NOMO-1 (cell line): ENCODE data around the gene SLAMF8.

Experiments
- DNase-seq, 2 experiments: peaks; one replicate each; lab custom pipeline; 2025; ENCODE audit not compliant: unreplicated experiment in 2 of 2; lab: John Stamatoyannopoulos, UW

SLAMF8 gene

DNA sequence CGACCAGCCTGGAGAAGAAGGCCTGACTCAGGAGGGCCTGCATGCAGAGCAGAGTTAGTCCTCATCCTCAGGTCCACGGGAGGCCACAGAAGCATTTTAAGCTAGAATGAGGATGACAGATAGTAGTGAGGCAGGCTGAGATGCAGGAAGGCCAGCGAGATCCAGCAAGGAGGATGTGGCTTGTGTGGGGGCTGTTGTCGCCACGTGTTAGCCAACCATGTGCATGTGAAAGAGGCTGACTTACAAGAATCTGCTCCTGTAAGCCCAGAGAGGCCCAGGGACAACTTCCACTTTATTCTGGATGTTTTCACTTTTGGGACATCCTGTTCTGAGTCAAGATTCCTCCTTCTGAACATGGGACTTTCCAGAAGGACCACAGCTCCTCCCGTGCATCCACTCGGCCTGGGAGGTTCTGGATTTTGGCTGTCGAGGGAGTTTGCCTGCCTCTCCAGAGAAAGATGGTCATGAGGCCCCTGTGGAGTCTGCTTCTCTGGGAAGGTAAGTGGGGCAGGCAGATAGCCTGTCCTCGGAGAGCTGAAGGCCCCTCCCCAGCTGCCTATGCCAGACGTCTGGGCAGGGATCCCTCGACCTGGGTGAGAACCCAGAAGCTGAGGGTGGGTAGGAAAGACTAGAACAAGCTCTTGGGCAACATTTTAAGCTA is at the start of gene SLAMF8:
TSS of gene SLAMF8 (plus strand) at position 433 of the 661 bp plus-strand sequence. CDS start at position 459, 26 bp downstream.
- DNase-seq = no peak

GRCh38 chr1:159778266-159778665 is 48.4 kb upstream of the SLAMF8 start:
- DNase-seq = no peak

GRCh38 chr1:159779403-159779851 is 47.2 kb upstream of the SLAMF8 start:
- no peak for DNase-seq

DNA sequence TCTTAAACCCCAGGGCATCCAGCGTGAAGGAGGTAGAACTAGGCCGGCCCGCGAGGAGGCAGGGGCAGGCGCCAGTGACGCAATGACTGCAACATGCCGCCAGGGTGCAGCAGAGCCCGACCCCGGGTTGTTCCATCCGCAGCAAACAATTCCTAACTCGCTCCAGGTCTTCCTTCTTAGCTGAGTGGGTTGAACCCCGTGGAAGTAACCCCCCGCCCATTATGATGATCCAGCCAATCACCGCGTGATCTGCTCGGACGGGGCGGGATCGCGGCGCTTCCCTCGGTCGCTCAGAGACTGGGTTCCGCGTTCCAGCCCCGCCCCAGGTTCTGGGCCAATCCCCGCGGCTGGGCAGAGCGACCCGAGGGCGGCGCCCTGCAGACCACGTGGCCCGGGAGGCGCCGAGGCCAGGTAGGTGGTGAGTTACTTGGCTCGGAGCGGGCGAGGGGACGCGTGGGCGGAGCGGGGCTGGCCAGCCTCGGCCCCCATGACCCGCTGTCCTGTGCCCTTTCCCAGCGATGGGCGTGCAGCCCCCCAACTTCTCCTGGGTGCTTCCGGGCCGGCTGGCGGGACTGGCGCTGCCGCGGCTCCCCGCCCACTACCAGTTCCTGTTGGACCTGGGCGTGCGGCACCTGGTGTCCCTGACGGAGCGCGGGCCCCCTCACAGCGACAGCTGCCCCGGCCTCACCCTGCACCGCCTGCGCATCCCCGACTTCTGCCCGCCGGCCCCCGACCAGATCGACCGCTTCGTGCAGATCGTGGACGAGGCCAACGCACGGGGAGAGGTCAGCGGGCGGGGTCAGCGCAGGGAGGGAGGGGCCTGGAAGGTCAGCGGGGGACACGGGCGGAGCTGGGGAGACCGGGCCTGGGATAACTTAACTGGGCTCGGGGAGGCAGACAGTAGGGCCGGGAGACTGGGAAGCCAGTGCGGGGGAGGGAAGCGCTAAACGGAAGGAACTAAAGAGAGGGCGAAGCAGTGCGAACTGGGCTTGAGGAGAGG is 45.8 kb upstream of the SLAMF8 start, which contains the start of gene DUSP23:
TSS of gene DUSP23 (plus strand) at position 380 of the 1,000 bp plus-strand sequence. CDS start at position 519, 139 bp downstream.
- peak; percentile 97 to 98 for DNase-seq

- DNase-seq = no peak
Observed at GRCh38 chr1:159781992-159782391, 44.7 kb upstream of the SLAMF8 start.

DNA sequence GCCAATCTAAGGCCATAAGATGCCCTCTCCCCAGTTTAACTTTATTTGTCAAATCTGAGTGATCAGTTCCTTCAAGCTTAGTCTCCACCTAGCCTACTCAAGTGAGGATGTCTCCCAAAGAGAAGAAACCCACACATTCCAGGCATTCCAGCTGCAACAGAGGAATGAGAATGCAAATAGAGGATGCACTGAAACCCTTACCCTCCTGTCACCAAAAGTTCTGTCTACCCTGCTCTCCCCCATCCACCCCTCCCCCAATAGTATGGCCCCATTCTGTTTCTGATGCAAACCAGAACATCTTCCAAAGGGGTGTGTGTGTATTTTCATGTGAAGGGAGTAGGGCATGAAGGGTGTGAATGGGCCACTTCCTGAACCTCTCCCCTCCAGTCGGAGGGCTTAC is 42.9 kb upstream of the SLAMF8 start:
- DNase-seq = no peak

DNA sequence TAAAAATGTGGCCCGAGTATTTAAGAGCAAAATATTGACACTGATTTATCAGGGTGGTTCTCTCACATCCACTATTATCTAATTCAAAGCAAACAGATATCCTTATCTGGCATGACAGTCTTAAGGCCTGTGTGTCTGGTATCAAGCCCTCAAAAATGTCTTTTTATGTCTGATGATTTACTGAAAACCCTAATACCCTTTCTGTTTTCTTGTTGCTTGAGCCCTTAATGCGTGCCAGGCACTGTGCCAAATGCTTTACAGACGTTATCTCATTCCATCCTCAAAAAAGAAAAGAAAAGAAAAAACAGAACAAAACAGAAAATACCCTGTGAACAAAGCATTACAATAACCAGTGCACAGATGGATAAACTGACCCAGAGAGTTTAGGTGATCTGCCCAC is 40.2 kb upstream of the SLAMF8 start:
- no peak for DNase-seq

GRCh38 chr1:159786966-159787365 is 39.7 kb upstream of the SLAMF8 start:
- DNase-seq = no peak

DNA sequence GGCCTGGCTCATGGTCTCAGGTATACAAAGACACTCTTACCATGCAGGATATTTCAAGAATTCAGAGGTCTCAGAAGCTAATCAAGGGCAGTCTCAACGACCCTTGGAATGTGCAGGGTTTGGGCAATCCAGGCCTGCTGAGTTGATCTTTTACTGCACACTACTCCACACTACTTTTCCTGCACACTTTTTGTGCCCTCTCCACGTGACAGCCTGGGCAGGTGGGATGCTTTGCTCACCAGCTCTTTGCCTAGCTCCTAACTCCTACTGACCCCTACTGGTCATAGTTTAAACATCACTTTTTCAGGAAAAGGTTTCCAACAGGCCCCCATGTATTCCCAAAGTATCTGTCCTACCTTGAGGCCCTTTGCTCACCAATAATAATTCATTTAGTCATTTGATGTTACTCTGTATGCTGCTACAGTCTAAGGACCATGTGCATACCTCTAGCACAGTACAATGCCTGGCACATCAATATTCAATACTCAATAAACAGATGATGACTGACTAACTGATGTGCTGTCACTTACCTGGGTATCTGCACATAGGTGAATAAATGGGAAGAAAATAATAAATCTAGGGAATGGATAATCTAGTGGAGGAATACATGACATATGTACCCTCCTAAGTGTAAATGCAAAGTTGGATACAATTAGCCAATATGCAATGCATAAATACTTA is 36.3 kb upstream of the SLAMF8 start:
- DNase-seq = no peak

DNA sequence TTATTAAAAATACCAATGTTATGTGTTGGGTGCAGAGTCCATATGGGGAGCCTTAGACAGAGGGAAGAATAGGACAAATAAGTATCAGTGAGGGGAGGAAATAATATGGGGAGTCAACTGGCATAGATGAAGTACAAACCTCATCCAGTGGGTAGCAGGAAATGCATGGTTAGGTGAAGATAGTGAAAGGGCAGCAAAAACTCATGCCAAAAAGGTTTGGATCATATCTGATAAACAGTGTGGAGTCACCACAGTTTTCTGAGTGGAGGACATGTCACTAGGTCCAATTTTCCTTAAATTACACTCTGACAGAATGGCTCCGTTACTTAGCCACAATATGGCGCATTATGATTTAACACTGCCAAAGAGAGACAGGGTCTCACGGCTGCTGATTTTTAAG is 35.6 kb upstream of the SLAMF8 start:
- no peak for DNase-seq

DNA sequence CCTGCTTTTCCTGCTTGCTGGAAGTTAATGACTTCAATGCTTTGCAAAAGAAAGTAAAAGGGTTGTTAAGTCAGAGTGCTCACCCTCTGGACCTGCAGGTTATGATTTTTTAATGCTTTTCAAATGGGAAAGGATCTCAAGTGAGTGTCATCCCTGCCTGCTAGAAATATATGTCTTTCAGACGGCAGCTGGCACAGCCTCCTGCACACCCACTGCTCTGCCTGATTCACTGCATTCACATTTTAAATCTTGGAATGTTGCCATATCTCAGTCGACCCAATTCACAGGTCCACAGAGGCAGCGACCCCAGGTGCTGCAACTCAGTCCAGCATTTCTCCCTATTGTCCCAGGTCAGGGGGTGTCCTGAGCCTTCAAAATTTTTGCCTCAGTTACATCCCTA is 35.2 kb upstream of the SLAMF8 start:
- DNase-seq = no peak

DNA sequence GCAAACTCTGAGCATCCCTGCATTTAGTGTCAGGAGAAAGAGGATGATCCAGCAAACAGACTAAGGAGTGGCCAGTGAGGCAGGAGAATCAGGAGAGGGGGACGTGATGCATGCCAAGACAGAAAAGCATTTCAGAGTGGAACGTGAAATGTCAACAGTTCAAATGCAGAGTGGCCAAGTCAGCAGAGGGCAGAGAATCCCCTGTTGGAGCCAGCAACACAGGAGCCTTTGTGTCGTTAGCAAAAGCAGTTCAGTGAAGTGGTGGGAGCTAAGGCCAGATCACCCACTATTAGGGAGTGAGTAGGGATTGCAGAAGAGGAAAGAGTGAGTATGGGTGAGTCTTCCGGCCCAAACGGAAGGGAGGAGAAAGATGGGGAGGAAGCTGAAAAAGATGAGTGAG is 31.1 kb upstream of the SLAMF8 start:
- no peak for DNase-seq

DNA sequence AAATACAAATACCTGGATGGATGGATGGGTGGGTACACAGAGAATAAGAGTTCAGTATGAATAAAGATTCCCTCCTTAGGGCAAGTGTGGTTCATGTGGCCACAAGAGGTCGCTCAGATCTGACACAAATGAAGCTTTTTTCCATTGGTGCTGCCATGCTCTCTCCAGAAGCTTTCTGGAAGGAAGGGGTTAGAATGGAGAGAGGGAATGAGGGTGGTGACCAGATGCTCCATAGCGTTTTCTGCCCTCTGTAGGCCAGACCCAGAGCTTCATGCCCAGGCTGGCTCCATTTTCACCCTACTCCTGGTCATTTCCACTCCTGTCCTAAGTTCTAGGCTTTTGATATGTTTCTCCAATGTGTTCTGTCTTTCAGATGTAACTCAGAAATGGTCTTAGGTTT is 27.8 kb upstream of the SLAMF8 start:
- peak in 1 of 2 experiments; percentile 44 for DNase-seq

DNA sequence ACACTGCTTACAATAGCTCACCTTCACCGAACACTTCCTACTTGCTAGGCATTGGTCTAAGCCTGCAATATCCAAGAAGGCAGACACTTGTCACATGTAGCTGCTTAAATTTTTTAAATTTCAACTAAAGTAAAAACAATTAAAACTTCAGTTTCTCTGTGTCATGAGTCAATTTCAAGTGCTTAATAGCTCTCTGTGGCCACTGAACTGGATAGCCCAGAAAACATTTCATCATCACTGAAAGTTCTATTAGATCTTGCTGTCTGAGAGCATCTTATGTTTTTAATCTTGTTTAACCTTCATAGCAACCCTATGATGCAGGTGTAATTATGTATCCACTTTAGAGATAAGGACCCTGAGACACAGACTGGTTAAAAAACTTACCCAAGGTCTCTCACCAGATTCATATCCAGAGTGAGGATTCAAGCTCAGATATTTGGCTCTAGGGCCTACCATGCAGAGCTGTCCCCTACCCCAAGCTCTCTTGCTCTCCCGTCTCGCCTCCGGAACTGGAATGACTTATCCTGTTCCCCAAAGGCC is 27.2 kb upstream of the SLAMF8 start:
- DNase-seq = peak in 1 of 2 experiments; percentile 8

DNA sequence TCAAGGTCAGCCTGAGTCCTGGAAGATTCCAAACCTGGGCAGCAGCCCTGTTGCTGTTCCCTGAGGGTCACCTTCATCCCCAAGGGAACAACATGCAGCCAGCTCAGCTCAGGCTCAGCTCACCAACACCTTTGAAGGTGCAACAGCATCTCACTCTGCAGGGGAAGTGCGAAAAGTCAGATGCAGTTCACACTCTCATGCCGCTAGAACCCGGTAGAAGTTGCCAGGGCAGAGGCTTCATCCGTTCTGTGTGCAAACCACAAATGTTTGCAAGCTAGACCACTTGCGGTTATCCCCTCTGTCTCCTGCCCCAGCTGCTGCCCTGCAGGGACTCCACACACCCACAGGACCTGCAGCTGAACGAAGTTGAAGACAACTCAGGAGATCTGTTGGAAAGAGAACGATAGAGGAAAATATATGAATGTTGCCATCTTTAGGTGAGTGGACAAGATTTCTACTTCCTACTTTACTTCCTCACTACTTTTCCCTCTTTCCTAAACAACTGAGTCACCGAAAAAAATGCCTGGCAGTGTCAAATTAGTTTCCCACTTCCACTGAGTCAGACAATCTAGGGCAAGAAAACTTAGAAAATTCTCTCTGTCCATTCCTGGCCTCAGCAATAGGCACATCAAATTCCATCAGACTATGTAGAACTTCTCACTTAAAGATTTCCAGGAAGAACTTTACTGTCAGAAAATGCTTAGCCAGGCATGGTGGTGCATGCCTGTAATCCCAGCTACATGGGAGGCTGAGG is 26.3 kb upstream of the SLAMF8 start:
- peak; percentile 26 to 30 for DNase-seq

DNA sequence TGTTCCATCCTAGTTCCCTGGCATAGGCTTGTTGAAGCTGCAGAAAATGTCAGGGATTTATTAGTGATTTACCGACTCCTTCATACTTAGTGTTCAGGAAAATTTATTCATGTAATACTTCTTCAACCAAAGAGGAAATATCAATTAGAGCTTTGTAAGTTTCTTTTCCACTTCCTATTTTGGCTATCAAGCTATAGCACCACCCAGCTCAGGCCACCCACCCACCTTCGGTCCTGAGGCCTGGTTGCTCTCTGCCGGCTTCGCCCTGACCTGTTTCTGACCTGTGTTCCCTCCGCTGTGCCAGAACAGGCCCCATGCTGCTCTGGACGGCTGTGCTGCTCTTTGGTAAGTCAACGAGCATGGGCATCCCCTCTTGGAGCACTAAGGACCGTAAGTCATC is 24.6 kb upstream of the SLAMF8 start, which contains the start of gene FCRL6:
TSS of gene FCRL6 (plus strand) at position 250 of the 400 bp plus-strand sequence. CDS start at position 315, 65 bp downstream.
- peak in 1 of 2 experiments; percentile 46 for DNase-seq

DNA sequence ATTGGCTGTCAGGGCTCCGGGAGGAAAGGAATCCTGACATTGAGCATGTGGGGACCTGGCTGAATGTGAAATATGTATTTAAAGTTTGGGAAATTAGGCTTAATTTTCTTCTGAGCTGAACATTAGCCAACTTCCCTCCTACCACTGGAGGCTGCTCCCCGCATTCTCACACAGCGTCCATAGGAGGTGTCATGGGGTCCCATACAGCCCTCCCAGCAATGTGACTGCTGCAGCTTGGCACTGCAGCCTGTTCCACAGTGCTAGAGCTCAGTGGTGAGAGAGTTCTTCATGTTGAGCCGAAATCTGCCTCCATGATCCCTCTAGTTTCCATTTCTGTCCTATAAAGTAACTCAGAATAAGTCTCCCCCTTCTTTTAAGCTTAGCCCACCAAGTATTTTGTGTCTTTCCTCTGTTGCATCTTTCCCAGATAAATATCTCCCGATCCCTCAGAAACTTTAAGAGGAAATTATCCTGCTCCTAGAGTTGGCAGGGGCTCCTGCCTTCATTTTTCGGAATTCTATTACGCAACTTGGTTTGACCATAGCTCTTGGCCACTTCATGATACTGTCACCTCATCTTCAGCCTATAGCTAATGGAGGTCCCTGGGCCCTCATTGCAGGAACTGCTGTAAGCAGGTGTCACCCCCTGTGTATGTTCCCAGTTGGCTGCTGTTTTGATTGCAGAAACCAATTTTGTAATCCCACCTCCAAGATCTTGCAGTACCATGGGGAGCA is 22.6 kb upstream of the SLAMF8 start:
- DNase-seq = peak in 1 of 2 experiments; percentile 39

DNA sequence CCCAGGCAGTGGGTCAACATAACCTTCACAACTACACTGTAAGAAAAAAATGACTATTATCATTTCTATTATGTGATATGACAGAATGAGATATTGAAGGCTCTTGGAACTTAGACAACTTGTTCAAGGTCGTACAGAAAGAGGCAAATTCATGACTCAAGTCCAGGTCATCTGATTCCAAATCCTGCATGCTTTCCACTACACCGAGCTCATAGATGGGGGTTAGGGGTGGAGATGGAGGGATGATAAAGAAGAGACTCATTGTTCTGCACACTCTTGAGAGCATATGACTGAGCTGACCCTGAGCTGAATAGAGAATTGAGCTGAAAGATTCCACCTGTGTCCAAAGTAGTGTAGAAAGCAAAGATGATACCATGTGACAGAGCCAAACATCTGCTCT is 21.7 kb upstream of the SLAMF8 start:
- no peak for DNase-seq

- no peak for DNase-seq
Observed at GRCh38 chr1:159815926-159816325, 10.7 kb upstream of the SLAMF8 start.
